Measurements from ENCODE around the gene CPVL.

Gene CPVL

DNA sequence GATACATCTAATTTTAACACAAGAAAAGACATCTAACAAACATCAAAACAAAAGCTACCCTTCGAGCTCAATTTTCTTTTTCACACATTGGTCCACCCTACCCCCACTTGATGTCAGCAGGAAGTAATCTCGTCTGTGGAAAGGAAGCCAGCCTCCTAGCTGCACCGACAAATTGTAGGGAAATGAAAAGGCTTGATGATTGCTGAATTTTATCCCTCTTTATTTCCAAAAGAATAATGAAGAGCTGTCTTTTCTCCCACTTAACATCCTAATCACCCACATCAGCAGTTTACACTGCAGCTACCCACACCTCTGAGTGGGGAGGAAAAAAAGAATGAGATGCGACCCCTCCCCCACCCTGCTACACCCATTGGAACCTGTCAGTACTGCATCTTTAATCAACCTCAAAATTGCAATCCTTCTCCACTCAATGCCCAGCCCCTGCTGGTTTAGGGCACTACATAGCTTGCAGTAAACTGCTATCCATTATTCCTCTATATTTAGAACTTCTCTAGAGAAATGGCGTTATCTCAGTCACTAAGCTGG lies 10.6 kb upstream of the CPVL start:
- no peak for DNase-seq (ENCODE audit: low spot score)

DNA sequence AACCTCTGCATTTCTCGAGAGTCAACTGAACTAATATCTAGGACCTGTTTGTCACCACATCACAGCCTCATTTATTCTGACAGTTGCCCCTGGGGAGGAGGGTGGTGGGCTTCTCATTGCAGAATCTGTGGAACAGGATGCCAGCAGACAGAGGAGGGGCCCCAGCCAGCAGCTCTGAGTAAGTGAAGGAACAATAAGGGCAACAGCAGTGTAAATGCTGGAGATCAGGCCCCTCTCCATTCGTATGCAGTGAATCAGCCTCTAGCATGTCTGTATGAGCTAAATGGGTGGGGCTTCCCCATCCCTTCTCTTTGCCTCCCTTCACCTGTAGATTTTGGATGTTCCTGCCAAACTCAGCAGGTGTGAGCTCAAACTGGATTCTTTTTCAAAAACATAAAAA lies 7.7 kb upstream of the CPVL start:
- DNase-seq (ENCODE audit: low spot score), result no peak

DNA sequence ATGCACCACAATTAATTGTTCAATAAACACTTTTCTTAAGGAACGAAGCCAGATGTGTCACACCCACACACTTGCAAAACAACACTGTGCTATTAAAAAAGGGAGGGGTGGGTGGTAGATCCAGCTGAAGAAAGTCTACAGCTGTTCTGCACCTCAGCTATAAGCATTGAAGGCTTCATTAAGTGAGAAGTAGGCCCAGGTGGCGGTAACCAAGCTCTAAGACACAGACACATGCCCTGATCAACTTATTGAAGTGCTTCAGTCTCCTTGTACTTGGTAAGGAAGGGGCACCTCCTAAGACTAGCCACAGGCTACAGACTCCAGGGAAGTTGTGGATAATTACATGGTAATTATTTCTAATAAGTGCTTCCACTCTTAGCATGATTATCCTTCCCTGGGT lies 4.5 kb upstream of the CPVL start:
- no peak for DNase-seq (ENCODE audit: low spot score)

DNA sequence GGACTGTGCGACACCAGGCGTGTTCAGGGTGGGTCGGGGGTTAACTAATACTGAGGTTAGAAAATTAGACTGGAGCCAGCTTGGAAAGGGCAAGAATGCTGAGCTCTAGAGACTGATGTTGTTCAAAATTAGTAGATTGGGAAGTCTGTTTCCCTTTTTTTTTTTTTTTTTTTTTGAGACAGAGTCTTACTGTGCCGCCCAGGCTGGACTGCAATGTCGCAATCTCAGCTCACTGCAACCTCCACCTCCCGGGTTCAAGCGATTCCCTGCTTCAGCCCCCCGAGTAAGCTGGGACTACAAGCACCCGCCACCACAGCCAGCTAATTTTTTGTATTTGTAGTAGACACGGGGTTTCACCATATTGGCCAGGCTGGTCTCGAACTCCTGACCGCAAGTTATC lies 2.7 kb upstream of the CPVL start:
- DNase-seq (ENCODE audit: low spot score), result no peak

DNA sequence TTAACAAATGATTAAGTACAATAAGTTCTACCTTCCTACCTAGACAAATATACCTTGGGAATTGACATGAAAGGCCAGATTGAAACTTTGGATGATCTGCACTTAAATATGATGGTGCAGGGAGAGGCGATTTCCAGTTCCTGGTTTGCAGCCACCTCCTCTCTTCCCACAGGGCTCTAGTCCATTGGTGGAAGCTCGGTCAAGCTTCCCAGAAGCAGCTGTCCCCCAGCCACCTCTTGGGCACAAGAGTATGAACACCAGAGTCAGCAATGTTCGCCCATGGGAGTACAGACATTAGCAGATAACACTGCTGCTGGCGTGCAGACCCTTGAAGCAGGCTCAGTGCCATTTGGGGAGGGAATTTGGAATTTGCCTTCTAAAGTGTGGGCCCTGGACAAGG lies 1.5 kb upstream of the CPVL start:
- no peak for DNase-seq (ENCODE audit: low spot score)

DNA sequence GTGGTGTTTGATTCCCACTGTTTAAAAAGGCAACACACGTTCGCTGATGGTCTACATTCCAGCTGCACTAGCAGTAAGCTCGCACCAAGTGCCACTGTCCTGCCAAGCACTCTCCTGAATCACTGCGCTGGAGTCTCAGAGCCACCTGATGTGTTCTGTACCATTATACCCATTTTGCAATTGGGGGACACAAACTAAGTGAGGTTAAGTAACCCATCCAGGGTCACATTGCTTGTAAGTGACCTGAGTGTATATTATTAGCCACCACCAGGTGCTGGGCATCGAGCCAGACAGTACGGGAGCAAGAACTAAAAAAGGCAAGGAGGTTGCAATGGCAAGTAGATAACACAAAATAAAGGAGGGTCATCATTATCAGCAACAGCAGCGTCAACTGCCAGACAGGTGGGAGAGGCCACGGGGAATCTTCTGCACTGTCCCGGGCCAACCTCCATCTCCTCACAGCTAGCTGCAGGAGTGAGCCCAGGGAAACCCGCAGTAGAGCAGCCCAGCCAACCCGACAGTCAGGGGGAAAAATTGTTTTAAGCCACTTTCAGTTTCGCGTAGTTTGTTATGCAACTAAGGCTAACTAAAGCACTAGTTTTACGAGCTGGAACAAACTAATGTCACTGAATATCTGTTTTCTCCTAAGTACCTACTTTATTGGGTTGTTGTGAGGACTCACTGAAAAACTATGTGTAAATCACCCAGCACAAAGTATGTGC lies 712 bp upstream of the CPVL start:
- DNase-seq (ENCODE audit: low spot score), result no peak

DNA sequence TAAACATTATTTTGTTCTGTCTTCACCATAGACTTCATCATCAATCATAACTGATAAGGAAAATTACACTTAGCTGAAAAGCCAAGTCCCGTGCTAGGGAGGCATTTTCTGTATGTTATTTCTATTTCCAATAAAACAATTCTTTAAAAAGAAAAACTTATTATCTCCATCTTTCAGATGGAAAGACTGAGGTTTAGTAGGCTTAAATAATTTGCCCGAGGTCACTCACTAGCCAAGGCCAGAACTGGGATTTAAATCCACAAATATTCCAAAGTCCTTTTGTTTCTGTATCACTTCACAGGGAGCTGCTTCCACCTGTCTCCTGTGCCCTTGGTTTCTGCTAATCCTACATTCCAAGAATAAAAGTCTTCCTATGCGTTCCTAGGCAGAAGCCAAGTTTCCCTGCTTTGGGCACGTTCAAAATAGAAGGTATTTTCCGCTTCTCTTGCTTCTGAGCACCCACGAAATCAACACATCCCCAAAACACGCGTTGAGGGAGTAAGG lies 732 bp downstream of the CPVL start:
- no peak for DNase-seq (ENCODE audit: low spot score)

DNA sequence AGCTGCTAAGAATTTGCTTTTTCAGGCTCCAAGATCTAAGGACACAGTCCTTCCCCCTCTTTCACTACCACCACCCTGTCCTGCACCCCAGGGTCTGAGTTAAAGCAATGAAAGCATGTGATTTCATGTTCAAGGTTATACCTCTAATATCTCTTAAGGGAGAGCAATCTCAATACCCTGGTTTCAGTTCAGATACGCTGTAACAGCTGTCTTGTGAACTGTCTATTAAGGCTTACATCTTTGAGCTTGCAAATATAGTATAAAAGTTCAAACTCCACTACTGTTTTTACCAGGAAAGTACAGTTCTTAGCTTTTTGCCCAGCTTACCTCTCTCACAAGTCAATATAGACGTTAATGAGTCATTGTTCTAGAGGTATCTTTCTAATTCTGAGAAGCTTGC lies 2.6 kb downstream of the CPVL start:
- DNase-seq (ENCODE audit: low spot score), result no peak

DNA sequence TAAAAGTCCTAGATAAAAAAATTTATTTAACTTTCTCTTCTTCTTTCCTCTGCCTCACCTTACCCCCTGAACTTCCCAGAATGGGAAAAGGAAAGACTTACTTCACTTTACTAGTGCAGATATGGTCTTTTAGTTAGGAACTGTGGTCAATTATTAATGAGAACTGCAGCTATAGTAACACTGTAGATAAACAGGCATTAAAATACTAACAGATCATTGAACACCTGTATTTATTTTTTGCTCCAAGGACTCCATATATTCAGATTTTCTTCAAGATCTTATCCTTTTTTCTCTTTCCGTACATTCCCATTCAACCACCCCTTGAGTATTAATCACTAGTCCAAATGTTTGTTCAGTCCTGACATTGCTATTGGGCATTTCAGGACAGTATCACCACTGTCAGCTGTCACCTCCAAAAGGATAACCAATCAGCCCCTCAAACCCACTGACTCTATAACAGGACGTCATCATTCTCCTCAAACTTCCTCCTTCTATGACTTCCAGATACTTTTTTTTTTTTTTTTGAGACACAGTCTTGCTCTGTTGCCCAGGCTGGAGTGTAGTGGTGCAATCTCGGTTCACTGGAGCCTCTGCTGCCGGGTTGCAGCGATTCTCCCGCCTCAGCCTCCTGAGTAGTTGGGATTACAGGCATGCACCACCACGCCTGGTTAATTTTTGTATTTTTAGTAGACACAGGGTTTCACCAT lies 4.2 kb downstream of the CPVL start:
- no peak for DNase-seq (ENCODE audit: low spot score)

DNA sequence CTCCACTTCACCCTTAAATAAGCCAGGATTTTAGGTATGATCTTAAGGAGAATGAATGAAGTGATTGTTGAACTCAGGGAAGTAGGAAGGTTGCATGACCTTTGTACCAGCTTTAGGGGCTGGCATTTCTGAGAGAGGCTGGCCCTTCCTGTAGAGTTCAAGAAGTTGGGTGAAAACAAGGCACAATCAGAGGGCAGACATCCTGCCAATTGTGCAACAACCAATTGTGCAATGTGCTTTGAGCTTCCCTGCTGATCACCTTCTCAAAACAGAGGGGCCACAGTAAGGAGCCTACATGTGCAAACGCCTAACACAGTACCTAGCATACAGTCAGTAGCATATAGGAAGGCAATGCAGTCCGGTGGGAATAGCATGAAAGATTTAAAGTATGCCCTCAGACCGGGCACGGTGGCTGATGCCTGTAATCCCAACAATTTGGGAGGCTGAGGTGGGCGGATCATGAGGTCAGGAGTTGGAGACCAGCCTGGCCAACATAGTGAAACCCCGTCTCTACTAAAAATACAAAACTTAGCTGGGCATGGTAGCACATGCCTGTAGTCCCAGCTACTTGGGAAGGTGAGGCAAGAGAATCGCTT lies 5.4 kb downstream of the CPVL start:
- DNase-seq (ENCODE audit: low spot score), result peak; percentile 68

DNA sequence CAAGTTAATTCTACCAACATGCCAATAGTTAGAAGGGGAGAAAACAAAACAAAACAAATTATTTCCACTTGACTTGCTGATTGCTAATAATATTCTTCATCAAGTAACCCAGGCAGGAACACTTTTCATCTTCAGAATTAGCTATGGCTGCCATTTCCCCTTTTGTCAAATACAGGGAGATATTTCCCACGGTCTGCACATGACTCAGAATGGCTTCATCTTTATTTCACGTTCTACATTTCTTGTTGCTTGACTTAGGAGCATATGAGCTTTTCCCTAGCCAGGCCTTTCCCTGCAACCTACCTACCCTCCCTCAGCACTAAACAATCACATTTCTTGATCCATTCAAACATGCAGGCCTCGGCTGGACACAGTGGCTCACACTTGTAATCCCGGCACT lies 6.5 kb downstream of the CPVL start:
- no peak for DNase-seq (ENCODE audit: low spot score)

DNA sequence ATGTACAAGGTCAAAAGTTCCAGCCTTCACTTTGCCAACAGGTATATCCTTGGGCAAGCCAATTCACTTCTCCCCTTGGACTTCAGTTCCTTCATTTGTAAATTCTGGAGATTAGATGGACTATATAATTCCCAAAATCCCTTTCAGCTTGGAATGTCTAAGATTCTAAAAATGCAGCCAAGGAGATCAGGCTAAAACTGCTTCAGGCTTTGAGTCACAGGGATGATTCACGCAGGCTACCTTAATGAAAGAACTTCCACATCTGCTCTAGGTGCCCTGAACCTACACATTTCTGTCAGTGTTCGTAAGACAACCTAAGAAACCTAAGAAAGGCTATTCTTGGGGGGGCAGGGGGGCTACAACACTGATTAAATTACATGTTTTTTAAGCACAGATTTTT lies 7.1 kb downstream of the CPVL start:
- DNase-seq (ENCODE audit: low spot score), result no peak

DNA sequence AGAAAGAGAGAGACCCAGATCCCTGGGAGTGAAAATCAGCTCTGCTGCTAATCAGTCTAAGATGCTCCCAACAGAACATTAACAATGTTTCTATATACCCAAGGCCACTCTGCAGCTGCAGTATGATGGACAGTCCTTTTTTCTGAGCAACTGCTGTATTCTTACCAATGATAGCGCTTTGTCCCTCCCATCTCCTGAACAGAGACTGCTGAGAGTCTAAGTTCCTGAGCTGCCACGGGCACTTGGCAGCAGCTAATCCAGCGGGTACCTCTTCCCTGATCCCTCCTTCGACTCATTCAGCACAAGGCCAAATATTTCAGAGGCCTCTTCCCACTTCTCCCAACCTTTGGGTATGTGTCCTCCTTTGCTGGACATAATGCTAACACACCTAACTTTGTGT lies 7.7 kb downstream of the CPVL start:
- no peak for DNase-seq (ENCODE audit: low spot score)

DNA sequence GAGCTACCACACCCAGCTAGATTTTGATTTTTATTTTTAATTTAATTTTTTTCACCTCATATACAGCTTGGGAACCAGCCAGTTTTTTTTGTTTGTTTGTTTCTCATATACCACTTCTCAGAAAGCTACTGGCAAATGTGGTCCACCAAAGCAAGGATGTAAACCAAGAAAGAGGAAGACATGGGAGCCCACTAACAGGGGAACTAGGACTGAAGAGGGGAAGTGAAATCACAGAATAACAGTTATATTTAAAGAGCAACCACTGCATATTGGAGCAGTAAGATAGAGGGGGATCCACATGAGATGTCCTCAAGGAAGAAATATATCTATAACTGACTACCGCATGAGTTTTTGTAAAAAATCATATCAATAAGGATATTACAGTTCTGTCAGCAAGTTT lies 10.5 kb downstream of the CPVL start:
- peak; percentile 49 for DNase-seq (ENCODE audit: low spot score)

DNA sequence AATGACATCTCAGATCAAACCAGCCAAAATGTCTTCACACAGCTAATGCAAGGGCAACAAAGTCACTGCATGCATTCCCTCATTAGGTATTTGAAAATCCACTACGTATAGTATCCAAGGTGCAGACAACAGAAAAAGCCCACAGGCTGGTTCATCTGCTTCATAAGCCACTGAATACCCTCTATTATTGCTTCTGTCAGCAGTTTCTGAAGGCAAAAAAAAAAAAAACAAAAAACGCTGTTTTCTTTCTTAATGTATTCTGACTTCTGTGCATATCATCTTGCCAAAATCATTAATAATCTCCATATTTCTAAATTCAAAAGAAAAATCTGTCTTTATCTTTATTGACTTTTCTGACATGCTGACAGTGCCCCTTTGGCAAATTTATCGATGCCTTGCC lies 13.4 kb downstream of the CPVL start:
- DNase-seq (ENCODE audit: low spot score), result no peak

DNA sequence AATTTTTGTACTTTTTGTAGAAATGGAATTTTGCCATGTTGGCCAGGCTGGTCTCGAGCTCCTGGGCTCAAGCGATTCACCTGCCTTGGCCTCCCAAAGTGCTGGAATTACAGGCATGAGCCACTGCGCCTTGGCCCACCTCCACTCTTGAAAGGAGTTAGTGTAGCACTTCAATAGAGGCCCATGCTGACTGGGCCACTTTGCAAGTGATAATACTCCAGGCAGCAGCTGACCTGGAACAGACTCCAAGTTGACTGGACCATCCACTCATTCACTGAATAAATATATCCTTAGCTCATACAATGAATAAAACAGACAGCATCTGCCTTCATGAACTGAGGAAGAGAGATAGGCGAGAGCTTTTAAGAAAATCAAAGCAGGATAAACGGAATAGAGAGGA lies 14.7 kb downstream of the CPVL start:
- no peak for DNase-seq (ENCODE audit: low spot score)

DNA sequence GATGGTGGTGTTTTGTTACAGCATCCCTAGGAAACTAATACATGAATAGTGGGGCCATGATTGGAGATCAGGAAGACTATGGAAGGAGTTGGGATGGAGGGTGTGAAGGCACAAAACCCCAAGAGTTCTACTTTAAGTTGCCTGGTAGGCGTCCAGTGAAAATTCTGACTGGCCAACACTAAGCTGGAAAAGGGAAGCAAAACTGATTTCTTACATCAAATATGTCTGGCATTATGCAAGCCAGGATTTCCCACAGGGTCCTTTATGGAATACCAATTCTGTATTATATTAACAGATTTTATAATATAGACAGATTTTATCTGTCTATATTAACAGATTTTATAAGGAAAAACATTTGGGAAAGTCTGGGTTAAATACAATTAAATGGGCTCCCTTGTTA lies 16.2 kb downstream of the CPVL start:
- no peak for DNase-seq (ENCODE audit: low spot score)

DNA sequence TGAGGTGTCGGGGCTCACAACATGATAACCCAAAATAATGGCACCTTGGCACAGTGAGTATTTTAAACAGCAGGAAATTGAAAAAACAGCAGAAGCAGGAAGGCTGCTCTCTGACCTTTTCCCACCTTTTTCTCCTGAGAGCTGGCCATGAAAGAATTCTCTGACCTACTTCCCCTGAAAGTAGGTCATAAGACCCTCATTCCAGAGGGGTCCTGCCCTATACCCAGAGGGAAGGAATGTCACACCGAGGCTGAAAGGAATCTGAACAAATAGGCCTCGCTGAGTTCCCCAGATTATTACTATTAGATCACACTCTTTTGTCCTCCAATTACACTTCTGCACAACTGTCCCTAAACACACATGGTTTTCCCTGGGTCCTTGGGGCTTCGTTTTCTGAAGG lies 18.8 kb downstream of the CPVL start:
- no peak for DNase-seq (ENCODE audit: low spot score)

DNA sequence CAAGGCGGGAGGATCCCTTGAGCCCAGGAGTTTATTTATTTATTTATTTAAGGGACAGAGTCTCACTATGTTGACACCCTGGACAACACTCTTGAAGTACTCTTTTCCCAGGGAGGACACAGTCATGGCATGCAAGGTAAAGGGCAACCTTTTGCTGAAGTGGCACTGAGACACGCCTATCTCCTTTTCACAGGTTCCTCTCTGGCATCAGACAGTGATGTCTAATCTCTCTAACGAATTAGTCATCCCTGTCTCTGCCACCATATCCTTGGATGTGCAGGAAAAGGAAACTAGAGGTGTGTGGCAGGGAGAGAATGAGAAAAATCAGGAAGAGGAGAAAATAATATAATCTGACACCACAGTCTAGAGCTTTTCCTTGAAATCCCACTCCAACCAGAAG lies 19.5 kb downstream of the CPVL start:
- DNase-seq (ENCODE audit: low spot score), result no peak

DNA sequence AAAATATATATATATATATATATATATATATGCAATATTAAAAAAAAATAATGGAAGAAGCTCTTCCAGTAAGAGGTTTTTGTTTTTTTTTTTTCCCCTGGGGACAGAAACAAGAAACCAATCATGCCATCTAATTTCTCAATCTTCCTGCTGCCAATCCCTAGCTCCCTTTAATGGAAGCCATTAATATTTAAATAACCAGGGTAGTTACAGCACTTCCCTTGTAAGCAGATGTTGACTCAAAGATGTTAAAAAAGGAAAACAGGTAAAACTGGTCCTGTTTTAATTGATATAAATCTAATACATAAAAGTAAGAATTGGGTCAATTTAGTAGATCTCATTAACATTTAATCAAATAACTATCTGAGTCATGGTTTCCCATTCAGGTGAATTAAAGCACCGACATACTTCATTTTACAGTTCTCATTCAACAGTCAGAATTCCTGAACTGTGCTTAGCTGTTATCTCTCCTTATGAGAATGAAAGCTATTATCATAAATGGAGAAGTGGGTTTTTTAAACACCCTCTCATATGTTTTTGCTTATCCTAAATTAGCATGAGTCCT lies 22.6 kb downstream of the CPVL start:
- DNase-seq (ENCODE audit: low spot score), result no peak

DNA sequence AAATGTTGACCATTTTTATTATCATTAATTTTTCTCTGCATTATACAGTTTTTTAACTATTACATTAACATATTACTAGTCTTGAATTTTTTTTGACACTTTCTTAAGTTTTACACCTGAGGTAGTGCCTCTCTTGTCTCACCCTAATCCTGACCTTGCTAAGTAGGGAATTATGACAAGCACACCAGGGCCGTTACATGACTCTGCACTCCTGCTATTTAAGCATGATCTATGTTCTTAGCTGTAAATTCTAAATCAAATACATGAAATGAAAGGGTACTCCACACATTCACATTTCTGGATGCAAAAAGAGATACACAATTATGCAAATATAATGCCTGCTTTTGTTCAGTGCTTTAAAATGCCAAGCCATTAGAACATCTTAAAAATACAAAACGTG lies 23.6 kb downstream of the CPVL start:
- DNase-seq (ENCODE audit: low spot score), result no peak

DNA sequence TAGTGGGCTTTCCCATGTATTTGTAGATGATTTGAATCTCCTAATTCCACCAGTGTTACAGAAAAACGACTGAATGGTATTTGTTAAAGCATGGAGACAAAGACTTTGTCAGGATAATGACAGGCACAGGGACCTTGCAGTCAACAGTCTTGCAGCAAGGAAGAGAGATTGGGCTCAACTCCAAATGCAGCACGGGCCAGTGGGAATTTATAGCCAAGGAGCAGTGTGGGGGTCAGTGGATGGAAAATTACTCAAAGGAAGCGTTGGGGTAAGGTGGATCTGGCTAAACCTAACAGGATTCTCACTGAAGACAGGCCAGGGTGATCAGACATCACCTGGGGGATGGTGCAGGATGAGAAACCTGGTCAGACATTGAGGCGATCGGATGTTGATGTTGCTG lies 24.3 kb downstream of the CPVL start:
- DNase-seq (ENCODE audit: low spot score), result no peak

DNA sequence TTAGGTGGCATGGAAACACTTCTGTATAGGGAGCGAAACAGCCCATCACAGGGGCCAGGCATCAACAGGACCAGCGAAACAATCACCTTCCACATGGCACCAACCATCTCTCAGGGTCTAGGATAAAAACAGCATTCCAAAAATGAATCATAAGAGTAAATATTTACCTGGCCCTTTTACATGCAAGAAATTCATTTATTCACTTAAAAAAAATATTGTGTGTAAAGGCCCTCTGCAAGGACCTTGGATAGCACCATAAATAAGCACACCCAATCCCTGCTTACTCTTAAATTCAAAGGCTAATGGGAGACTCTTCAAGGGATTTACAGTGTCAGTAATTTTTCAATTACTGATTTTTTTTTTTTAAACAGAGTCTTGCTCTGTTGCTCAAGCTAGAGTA lies 25.4 kb downstream of the CPVL start:
- DNase-seq (ENCODE audit: low spot score), result no peak

Measured in pons (tissue), 1 donor.